ENCODE data around the gene MAPK8IP3. TPM values are rescaled to one million over a fixed set of nuclear protein-coding genes. Genes with fewer than 3 reads are reported as not detected.

MAPK8IP3 gene
- total RNA-seq, 2 experiments from 2014 or later, result 101 to 108 TPM

DNA sequence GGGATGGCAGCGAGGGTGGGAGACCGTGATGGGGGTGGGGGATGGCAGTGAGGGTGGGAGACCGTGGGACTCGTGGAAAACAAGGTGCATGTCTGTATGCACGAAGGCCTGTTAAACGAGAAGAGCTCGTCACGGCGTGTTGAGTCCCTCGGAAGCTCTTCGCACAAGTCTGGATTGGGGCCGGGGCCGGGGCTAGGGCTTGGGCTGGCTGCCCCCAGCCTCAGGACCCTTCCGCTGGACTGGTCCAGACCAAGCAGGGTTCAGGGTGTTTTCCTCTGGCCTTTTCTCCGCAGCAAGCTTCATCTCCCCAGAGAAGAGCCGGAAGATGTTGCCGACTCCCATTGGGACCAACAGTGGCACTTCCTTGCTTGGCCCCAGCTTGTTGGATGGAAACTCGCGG is 35.6 kb upstream of the MAPK8IP3 start:
- POLR2A ChIA-PET, result no interaction called here
- Mint-ChIP-seq H3K4me3 (no peak overlapping the region), H3K27me3 (no peaks in the 10 kb centered on the region), H3K4me1 (no peaks in the 10 kb centered on the region), H3K9me3 (no peaks in the 10 kb centered on the region), H3K27ac (no peak overlapping the region), H3K36me3 (ENCODE audit: low read depth) (peaks cover 41% of the 10 kb centered on the region)
- CTCF ChIA-PET, result no interaction called here
- DNase-seq, result no peak

- no peaks in the 10 kb centered on the region for H3K27me3 Mint-ChIP-seq
- CTCF ChIA-PET, result no interaction called here
- POLR2A ChIA-PET, result no interaction called here
- no peak overlapping the region for H3K27ac Mint-ChIP-seq
- H3K9me3 Mint-ChIP-seq, result no peaks in the 10 kb centered on the region
- no peak overlapping the region for H3K4me3 Mint-ChIP-seq
- DNase-seq, result no peak
- peaks cover 44% of the 10 kb centered on the region for H3K36me3 Mint-ChIP-seq (ENCODE audit: low read depth)
- no peaks in the 10 kb centered on the region for H3K4me1 Mint-ChIP-seq
Observed at GRCh38 chr16:1670866-1671265, 35.1 kb upstream of the MAPK8IP3 start.

- no peaks in the 10 kb centered on the region for H3K9me3 Mint-ChIP-seq
- no peak for DNase-seq
- H3K27ac Mint-ChIP-seq, result no peak overlapping the region
- H3K4me1 Mint-ChIP-seq, result peaks cover 13% of the 10 kb centered on the region
- ChIA-PET CTCF (interaction anchor here (0.6 kb wide), 1 partner anchor 9 kb away, joined by 3 read pairs; no protein-coding TSS in a partner anchor), POLR2A (no interaction called here)
- peaks cover 44% of the 10 kb centered on the region for H3K36me3 Mint-ChIP-seq (ENCODE audit: low read depth)
- no peak overlapping the region for H3K4me3 Mint-ChIP-seq
- no peaks in the 10 kb centered on the region for H3K27me3 Mint-ChIP-seq
Observed at GRCh38 chr16:1673424-1674151, 32.4 kb upstream of the MAPK8IP3 start.

- Mint-ChIP-seq H3K27ac (no peak overlapping the region), H3K4me1 (peaks cover 20% of the 10 kb centered on the region), H3K4me3 (no peak overlapping the region), H3K36me3 (ENCODE audit: low read depth) (peaks cover 40% of the 10 kb centered on the region), H3K9me3 (no peaks in the 10 kb centered on the region), H3K27me3 (no peaks in the 10 kb centered on the region)
- ChIA-PET CTCF (no interaction called here), POLR2A (no interaction called here)
- no peak for DNase-seq
Observed at GRCh38 chr16:1674306-1674705, 31.7 kb upstream of the MAPK8IP3 start.

- CTCF ChIA-PET, result interaction anchor here (0.6 to 2.0 kb wide), 5 partner anchors 7 to 211 kb away, joined by 3 to 11 read pairs (median 3); partner anchors contain the start of gene MAPK8IP3
- POLR2A ChIA-PET, result no interaction called here
- Mint-ChIP-seq H3K27ac (peak overlapping the region; percentile 19), H3K4me1 (peaks cover 24% of the 10 kb centered on the region), H3K4me3 (no peak overlapping the region), H3K9me3 (no peaks in the 10 kb centered on the region), H3K27me3 (no peaks in the 10 kb centered on the region), H3K36me3 (ENCODE audit: low read depth) (peaks cover 40% of the 10 kb centered on the region)
- no peak for DNase-seq
Observed at GRCh38 chr16:1674751-1675664, 31.0 kb upstream of the MAPK8IP3 start.

DNA sequence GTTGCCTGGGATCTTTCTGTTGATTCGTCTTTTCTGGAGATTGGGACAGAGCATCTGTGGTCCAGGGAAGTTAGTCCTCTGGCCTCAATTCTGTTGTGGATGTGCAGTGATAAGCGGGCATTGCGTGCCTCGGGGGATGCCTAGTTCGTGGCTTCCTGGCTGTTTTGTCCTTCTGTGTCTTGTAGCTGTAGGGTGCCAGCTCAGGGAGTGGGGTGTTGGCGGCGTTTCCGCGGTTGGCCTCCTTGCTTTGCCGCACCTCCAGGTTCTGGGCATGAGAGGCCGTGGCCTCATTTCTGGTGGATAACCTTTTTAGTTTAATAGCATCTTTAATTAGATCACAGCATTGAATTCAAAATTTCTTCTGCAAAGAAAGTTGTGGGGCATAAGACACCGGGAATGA is 29.3 kb upstream of the MAPK8IP3 start:
- ChIA-PET POLR2A (interaction anchor here (0.5 kb wide), 1 partner anchor 183 kb away, joined by 4 read pairs; the partner anchor contains the start of gene TELO2), CTCF (interaction anchor here (1.4 to 2.0 kb wide), 2 partner anchors 25 to 29 kb away, joined by 3 to 11 read pairs; partner anchors contain the start of gene MAPK8IP3)
- peaks cover 38% of the 10 kb centered on the region for H3K36me3 Mint-ChIP-seq (ENCODE audit: low read depth)

GRCh38 chr16:1677339-1677738 is 28.7 kb upstream of the MAPK8IP3 start:
- ChIA-PET POLR2A (interaction anchor here (0.5 to 1.2 kb wide), 3 partner anchors 25 to 184 kb away, joined by 3 to 7 read pairs (median 4); partner anchors contain the start of genes MAPK8IP3 and TELO2), CTCF (interaction anchor here (0.6 to 3.1 kb wide), 3 partner anchors 28 to 41 kb away, joined by 3 to 13 read pairs (median 11); partner anchors contain the start of gene MAPK8IP3)
- Mint-ChIP-seq H3K9me3 (no peaks in the 10 kb centered on the region), H3K27me3 (no peaks in the 10 kb centered on the region), H3K27ac (no peak overlapping the region), H3K4me1 (peaks cover 43% of the 10 kb centered on the region), H3K4me3 (peak overlapping the region; percentile 42), H3K36me3 (ENCODE audit: low read depth) (peaks cover 33% of the 10 kb centered on the region)
- DNase-seq, result no peak

More for the DNA sequence above, 29.3 kb upstream of the MAPK8IP3 start:
- Mint-ChIP-seq H3K9me3 (no peaks in the 10 kb centered on the region), H3K4me3 (no peak overlapping the region), H3K27ac (no peak overlapping the region), H3K27me3 (no peaks in the 10 kb centered on the region), H3K4me1 (peaks cover 41% of the 10 kb centered on the region)
- no peak for DNase-seq

GRCh38 chr16:1677942-1678499 is 28.0 kb upstream of the MAPK8IP3 start, which contains the start of gene JPT2:
JPT2 (plus strand) TSS chr16:1678279; CDS start chr16:1678313, 34 bp downstream.
- Mint-ChIP-seq H3K27ac (peak within 1 kb of the TSS; percentile 85), H3K36me3 (ENCODE audit: low read depth) (peaks cover 29% of the 10 kb centered on the region), H3K4me3 (peak within 1 kb of the TSS; percentile 82), H3K27me3 (no peaks in the 10 kb centered on the region), H3K9me3 (no peaks in the 10 kb centered on the region), H3K4me1 (peaks cover 43% of the 10 kb centered on the region)
- POLR2A ChIA-PET, result interaction anchor here (0.6 to 1.2 kb wide), 3 partner anchors 25 to 258 kb away, joined by 3 to 7 read pairs (median 3); partner anchors contain the start of genes MAPK8IP3 and UQCC4
- peak; percentile 96 for DNase-seq
- CTCF ChIA-PET, result interaction anchor here (0.5 to 3.1 kb wide), 5 partner anchors 26 to 298 kb away, joined by 3 to 13 read pairs (median 3); partner anchors contain the start of gene MAPK8IP3

GRCh38 chr16:1678500-1679098 is 27.4 kb upstream of the MAPK8IP3 start:
- Mint-ChIP-seq H3K27me3 (no peaks in the 10 kb centered on the region), H3K4me3 (peak overlapping the region; percentile 82), H3K4me1 (peaks cover 43% of the 10 kb centered on the region), H3K27ac (peak overlapping the region; percentile 84), H3K9me3 (no peaks in the 10 kb centered on the region), H3K36me3 (ENCODE audit: low read depth) (peaks cover 26% of the 10 kb centered on the region)
- peak; percentile 44 for DNase-seq
- CTCF ChIA-PET, result interaction anchor here (0.7 to 3.1 kb wide), 3 partner anchors 26 to 253 kb away, joined by 3 to 13 read pairs (median 3); partner anchors contain the start of gene MAPK8IP3
- POLR2A ChIA-PET, result interaction anchor here (1.2 kb wide), 1 partner anchor 27 kb away, joined by 7 read pairs; the partner anchor contains the start of gene MAPK8IP3

DNA sequence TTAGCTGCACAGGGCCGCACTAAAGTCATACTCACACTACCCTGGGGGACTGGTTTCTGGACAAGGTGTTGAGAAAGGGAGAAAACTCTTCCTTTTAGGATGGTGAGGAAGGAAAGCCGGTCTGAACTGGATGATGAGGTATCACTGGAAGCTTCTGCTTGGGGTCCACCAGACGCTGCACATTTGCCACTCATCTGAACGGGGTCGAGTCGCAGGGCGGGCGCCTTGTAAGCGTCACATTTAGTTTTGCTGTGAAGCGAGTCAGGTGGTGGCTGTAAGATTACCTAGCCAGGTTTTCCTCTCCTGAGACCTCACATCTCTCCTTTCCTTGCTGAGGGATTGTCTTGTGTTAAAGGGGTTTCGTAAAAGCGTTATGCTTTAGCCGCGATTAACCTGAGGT is 25.6 kb upstream of the MAPK8IP3 start:
- H3K4me1 Mint-ChIP-seq, result peaks cover 46% of the 10 kb centered on the region
- H3K36me3 Mint-ChIP-seq (ENCODE audit: low read depth), result peaks cover 14% of the 10 kb centered on the region
- DNase-seq, result no peak
- POLR2A ChIA-PET, result no interaction called here
- H3K27ac Mint-ChIP-seq, result no peak overlapping the region
- H3K9me3 Mint-ChIP-seq, result no peaks in the 10 kb centered on the region
- H3K27me3 Mint-ChIP-seq, result no peaks in the 10 kb centered on the region
- H3K4me3 Mint-ChIP-seq, result peak overlapping the region; percentile 16
- CTCF ChIA-PET, result interaction anchor here (1.2 to 3.1 kb wide), 2 partner anchors 26 to 43 kb away, joined by 3 to 13 read pairs; partner anchors contain the start of gene MAPK8IP3

DNA sequence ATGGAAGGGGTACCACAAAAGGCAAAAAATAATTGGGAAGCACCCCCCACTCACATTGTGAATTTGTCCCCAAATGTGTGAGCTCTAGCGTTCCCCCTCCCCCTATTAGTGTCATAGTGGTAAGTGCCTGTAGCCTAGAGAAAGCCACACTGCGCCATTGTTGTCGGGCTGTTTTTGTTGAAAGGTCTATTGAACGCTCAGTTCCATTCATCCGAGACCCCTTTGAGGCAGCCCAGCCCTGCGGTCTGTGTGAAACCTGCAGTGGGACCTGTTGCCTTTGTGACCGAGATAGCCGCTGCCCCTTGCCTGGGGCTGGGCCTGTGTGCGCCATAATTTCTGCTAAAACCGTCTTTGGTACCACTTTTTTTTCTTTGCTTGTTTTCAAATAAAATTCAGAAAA is 25.0 kb upstream of the MAPK8IP3 start:
- CTCF ChIA-PET, result interaction anchor here (1.2 kb wide), 1 partner anchor 43 kb away, joined by 3 read pairs; no protein-coding TSS in a partner anchor
- peaks cover 46% of the 10 kb centered on the region for H3K4me1 Mint-ChIP-seq
- no peaks in the 10 kb centered on the region for H3K9me3 Mint-ChIP-seq
- no peak for DNase-seq
- no peaks in the 10 kb centered on the region for H3K27me3 Mint-ChIP-seq
- POLR2A ChIA-PET, result no interaction called here
- H3K27ac Mint-ChIP-seq, result no peak overlapping the region
- H3K4me3 Mint-ChIP-seq, result no peak overlapping the region
- H3K36me3 Mint-ChIP-seq (ENCODE audit: low read depth), result peaks cover 16% of the 10 kb centered on the region

Data from activated CD4-positive, alpha-beta T cell treated with anti-CD3 and anti-CD28 coated beads, Interleukin-2, amount 10 ng/mL, durations not matched to agents 7 days and 5 days (primary cell).